Stimulated activated CD8-positive, alpha-beta memory T cell treated with anti-CD3 and anti-CD28 coated beads, Interleukin-4, amount 100 ng/mL, for 4 hours (primary cell): Measurements from ENCODE around the gene ZNF555.
"Not testable (repeated sequence)": the region's sequence is repeated elsewhere in the genome, so short reads cannot be mapped to it uniquely, and the experiment has no call there.

Source experiments
- DNase-seq, 2 donors: peaks; one replicate each; pipeline ENCODE4 v3.0.0-alpha.2; 2020; ENCODE audit warnings: low read depth in 2 of 2, low spot score in 1 of 2

ZNF555 gene

DNA sequence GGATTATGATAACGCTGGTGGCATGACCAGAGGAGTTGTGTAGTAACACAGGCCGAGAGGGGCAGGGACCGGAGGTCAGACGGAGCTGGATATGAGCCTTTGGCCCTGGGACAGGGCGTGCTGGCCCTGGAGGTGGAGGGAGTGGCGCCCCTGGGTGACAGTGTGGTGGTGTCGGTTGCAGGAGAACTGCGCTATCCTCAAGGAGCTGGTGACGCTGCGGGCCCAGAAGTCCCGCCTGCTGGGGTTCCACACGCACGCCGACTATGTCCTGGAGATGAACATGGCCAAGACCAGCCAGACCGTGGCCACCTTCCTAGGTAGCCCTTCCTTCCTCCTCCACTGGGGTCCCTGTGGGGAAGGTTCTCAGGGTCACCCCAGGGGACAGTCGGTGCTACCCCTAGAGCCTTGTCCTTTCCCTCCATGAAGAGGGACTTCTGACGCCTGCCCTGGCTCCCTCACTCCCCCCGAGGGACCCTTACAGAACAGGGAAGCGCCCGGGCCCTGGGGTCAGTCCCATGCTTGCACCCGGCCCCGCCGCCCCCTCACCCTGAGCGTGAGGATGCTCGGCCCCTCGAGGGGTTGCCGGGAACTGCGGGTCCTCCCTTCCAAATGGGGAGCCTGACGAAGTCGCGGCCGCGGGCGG is 34.4 kb upstream of the ZNF555 start:
- no peak for DNase-seq

DNA sequence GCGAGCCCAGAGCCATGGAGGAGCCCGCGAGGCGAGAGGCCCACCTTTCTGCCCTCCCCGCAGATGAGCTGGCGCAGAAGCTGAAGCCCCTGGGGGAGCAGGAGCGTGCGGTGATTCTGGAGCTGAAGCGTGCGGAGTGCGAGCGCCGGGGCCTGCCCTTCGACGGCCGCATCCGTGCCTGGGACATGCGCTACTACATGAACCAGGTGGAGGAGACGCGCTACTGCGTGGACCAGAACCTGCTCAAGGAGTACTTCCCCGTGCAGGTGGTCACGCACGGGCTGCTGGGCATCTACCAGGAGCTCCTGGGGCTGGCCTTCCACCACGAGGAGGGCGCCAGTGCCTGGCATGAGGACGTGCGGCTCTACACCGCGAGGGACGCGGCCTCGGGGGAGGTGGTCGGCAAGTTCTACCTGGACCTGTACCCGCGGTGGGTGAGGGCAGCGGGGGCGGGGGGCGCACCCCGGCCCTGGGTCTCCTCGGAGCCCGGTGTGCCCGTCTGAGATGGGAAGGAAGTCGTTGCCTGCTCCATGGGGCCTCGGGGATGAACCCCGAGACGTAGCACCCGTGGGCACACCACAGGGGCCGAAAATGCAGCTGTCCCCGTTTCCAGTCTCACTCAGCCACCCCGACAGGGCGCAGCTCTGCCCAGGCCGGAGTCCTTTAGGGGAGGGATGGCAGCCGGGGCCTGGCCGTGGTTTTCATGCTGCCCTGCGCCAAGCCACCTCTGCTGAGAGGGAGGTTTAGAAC is 33.7 kb upstream of the ZNF555 start:
- DNase-seq = no peak

- no peak for DNase-seq
Observed at GRCh38 chr19:2808129-2808941, 32.9 kb upstream of the ZNF555 start.

DNA sequence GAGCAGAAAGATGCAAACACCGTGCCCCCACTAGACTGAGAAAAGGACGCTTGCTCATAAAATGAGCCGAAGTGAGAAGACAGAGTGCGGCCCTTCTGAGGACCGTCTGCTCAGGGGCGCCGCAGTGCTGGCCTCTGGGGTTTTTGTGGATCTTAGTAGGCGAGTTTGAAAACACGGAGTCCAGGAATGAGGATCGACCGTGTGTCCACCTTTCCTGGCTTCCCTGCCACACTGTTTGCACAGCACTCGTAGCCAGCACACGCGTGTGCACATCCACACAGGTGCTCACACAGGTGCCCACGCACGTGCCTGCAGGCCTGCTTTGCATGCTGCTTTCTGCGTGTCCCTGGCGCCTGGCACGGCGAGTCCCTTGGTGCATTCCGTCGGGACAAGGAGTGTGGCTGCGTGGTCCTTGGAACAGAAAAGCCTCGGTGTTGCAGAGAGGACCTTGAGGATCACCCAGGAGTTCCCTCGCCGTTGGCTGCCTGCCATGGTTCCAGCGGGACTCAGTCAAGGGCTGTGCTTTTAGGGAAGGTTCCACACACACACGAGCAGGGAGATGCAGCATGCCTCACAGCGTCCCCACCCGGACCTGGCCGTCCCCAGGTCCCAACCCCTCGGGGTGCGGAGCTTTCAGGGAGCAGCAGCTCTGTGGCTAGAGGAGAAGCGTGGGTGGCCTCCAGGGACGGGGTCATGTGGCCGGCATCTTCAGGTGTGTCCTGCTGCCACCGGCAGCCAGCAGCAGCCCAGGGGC is 31.7 kb upstream of the ZNF555 start:
- DNase-seq = no peak

DNA sequence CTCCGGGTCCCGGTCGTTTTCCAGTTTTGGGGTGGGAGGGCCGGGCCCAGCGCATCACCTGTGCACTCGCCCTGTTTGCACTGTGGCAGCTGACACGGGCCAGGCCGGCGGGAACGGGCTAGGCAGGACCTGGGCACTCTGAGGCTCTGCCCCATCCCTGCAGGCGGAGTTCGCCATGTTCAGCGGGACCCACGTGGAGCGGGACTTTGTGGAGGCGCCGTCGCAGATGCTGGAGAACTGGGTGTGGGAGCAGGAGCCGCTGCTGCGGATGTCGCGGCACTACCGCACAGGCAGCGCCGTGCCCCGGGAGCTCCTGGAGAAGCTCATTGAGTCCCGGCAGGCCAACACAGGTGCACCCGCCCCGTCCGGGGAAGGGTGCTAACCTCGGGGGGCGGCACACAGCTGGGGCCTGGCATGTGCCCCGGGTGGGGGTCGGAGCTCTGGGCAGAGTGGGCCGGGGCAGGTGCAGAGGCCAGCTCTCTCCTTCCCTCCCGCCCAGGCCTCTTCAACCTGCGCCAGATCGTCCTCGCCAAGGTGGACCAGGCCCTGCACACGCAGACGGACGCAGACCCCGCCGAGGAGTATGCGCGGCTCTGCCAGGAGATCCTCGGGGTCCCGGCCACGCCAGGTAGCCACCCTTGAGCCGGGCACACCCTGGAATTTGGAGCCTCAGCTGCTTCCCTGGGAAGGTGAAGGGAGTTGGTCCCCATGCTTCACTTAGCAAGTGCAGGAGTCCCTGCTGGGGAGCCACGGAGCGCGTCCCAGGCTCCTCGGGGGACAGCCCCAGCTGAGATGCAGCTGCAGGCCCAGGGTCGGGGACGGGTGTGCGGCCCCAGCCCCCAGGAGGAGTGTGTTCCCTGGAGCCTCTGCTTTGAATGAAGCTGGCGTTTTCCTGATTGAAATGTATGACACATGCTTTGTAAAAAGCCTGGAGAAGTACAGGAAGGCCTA is 30.9 kb upstream of the ZNF555 start:
- no peak for DNase-seq

GRCh38 chr19:2811221-2811722 is 30.0 kb upstream of the ZNF555 start:
- DNase-seq = no peak

GRCh38 chr19:2811735-2812413 is 29.4 kb upstream of the ZNF555 start:
- DNase-seq = no peak

- DNase-seq = no peak
Observed at GRCh38 chr19:2812414-2813234, 28.7 kb upstream of the ZNF555 start.

- DNase-seq = no peak
Observed at GRCh38 chr19:2813235-2814160, 27.8 kb upstream of the ZNF555 start.

GRCh38 chr19:2814426-2814825 is 26.8 kb upstream of the ZNF555 start:
- DNase-seq = no peak

GRCh38 chr19:2815191-2815614 is 26.1 kb upstream of the ZNF555 start:
- DNase-seq = no peak

GRCh38 chr19:2815923-2816322 is 25.4 kb upstream of the ZNF555 start:
- DNase-seq = no peak

DNA sequence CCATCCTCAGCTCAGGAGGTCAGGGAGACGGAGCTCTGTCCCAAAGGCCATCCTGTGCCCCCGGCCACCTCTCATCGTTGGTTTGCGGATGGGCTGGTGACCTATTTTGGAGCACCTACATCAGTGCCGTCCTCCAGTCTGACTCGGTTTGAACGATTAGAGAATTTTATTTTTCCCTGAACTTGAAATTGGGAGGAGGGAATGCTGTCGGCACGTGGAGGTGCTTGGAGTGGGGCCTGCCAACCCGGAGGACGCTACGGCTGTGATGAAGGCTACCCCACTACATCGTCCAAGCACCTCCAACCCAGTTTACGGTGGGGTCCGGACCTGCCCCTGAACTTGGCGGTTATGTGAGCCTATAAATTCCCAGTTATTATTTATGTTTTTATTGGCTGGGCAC is 24.6 kb upstream of the ZNF555 start:
- no peak for DNase-seq

- not testable (repeated sequence) for DNase-seq
Observed at GRCh38 chr19:2817237-2817829, 23.9 kb upstream of the ZNF555 start.

DNA sequence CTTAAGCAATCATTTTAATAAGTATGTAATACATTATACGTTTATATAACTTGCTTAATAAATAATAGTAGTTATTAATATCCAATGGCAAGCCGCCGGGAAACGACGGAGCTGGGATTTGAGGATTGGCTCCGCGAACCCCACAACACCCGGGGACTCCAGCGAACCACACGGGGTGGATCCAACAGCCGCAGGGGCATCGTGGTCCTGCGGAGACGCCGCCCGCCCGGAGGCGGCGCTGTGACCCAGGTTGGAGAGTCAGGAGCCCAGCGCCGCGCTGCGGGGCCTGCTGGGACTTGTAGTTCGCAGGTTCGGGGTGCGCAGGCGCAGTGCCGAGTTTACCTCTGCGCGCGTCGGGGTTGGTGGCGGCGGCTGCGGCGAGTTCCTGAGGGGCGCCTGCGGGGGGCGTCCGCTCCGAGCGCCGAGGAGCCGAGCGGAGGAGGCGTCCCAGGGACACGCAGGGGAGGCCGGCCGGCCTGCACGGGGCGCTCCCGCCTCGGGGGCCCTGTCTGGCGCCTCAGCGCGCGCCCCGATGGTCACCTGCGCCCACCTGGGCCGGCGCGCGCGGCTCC is 21.6 kb upstream of the ZNF555 start, which contains the start of gene ZNF554:
ZNF554 (plus strand) TSS at position 329 of the 572 bp plus-strand sequence; CDS start at position 533, 204 bp downstream.
- peak; percentile 94 to 95 for DNase-seq

- DNase-seq = no peak
Observed at GRCh38 chr19:2820112-2820702, 21.1 kb upstream of the ZNF555 start.
